ENCODE results near the gene INTS3. TPM values are rescaled to one million over a fixed set of nuclear protein-coding genes. Genes with fewer than 3 reads are reported as not detected.

The INTS3 gene
- total and polyA plus RNA-seq, 8 donors: 50.5 to 131 (median 111) TPM

GRCh38 chr1:153696741-153697140, 31.1 kb upstream of the INTS3 start:
- H3K27me3 ChIP-seq: no peaks in the 10 kb centered on the region
- no peaks in the 10 kb centered on the region for H3K9me3 ChIP-seq
- intact Hi-C loops (cut with DNase I): no loop called here
- TF ChIP-seq, protein P1, sequence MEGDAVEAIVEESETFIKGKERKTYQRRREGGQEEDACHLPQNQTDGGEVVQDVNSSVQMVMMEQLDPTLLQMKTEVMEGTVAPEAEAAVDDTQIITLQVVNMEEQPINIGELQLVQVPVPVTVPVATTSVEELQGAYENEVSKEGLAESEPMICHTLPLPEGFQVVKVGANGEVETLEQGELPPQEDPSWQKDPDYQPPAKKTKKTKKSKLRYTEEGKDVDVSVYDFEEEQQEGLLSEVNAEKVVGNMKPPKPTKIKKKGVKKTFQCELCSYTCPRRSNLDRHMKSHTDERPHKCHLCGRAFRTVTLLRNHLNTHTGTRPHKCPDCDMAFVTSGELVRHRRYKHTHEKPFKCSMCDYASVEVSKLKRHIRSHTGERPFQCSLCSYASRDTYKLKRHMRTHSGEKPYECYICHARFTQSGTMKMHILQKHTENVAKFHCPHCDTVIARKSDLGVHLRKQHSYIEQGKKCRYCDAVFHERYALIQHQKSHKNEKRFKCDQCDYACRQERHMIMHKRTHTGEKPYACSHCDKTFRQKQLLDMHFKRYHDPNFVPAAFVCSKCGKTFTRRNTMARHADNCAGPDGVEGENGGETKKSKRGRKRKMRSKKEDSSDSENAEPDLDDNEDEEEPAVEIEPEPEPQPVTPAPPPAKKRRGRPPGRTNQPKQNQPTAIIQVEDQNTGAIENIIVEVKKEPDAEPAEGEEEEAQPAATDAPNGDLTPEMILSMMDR (IDR thresholded peaks at IDR 0.05): no peak
- H3K27ac ChIP-seq: peak overlapping the region; percentile 80 to 88
- no peak for DNase-seq
- no peaks in the 10 kb centered on the region for H3K36me3 ChIP-seq
- peaks cover 18 to 20% of the 10 kb centered on the region in 2 donors for H3K4me1 ChIP-seq
- H3K4me3 ChIP-seq: no peak overlapping the region
- no peak for ATAC-seq

GRCh38 chr1:153697191-153698019, 30.4 kb upstream of the INTS3 start:
- DNase-seq (peak in 2 of 4 donors; percentile 10 to 50), ATAC-seq (peak; percentile 67)
- intact Hi-C loops (cut with DNase I): no loop called here
- Histone ChIP-seq H3K36me3 (no peaks in the 10 kb centered on the region), H3K27ac (peak overlapping the region; percentile 80 to 88), H3K9me3 (no peaks in the 10 kb centered on the region), H3K4me3 (peak overlapping the region in 1 of 2 donors; percentile 21), H3K27me3 (no peaks in the 10 kb centered on the region), H3K4me1 (peaks cover 18 to 20% of the 10 kb centered on the region in 2 donors)
- TF ChIP-seq, protein P1 (IDR thresholded peaks at IDR 0.05): no peak

DNA sequence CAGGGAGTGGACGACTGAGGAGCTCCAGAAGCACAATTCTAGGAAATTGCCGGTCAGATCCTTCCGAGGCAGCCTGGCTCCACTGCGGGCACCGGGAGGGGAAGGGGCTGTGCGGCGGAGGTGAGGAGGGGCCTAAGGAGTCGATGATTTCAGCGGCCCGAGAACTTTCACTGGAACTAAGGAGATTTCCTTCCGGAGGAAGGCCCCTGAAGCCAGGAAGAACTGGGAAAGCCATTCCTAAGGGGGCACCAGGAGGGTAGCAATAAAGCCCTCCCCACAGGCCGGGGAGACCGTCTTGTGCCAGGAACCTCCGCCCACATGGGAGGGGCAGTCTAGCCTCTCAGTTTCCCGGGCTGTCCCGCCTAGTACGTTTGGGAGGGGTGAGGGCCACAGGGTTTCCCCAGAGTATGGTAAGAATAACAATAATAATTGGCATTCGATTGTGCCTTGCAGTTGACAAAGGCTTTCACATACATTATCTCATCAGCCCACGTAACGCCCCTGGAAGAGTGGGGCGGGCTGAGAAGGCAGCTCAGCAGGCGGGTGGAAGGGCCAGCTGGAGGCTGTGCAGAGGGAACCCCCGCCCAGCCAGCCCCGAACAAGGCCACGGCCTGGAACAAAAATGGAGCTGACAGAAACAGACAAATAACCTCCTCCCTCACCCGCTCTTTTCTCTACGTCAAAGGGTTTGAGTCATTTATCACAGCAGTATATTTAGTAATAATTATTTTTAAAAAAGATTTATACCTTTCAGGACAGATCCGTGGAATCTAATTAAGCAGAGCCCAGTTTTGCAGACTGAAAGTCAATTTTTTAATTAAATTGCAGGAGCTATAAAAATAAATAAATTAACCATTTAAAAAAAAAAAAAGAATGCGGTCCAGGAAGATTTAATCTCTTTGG, 29.6 kb upstream of the INTS3 start:
- H3K27ac ChIP-seq: peak overlapping the region; percentile 80 to 88
- no peaks in the 10 kb centered on the region for H3K36me3 ChIP-seq
- DNase-seq (peak; percentile 10 to 82 (median 55)), ATAC-seq (peak; percentile 75)
- H3K4me3 ChIP-seq: peak overlapping the region in 1 of 2 donors; percentile 21
- H3K4me1 ChIP-seq: peaks cover 18 to 20% of the 10 kb centered on the region in 2 donors
- TF ChIP-seq, protein P1 (IDR thresholded peaks at IDR 0.05): no peak
- intact Hi-C loops (cut with DNase I): no loop called here
- H3K27me3 ChIP-seq: no peaks in the 10 kb centered on the region
- H3K9me3 ChIP-seq: no peaks in the 10 kb centered on the region

DNA sequence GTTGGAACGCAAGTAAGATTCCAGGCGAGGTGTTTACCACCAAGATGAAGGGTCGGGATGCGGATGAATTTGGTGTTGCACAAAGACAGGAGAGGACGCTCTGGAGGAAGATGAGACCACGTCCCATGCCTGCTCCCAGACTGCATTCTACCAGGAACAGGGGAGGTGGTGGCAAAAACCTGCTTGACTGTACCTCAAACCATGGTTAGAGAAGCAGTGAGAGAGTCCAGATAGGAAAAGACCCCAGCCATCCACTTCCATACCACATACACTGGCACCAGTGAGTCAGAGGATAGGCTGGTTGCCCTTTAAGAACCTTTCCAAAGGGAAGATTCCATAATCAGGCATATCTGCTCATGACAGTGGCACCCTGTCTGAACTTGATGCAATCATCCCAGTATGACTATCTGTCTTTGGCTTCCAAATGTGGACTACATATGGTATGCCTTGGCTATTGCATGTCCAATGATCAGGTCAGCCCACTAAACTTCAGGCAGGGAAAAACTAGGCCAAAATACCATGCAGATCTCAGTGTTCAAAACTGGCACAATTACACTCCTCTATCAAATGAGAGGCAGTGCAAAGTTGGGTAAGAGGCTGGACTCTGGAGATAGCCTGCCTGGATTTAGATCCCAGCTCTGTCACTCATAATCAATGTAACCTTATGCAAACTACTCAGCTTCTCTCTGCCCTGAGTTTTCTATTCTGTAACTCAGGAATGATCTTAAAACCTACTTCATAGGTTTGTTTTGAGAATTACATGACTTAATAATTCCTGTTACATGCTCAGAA, 28.7 kb upstream of the INTS3 start:
- intact Hi-C loops (cut with DNase I): no loop called here
- H3K27me3 ChIP-seq: no peaks in the 10 kb centered on the region
- no peak for ATAC-seq
- H3K4me3 ChIP-seq: no peak overlapping the region
- no peaks in the 10 kb centered on the region for H3K36me3 ChIP-seq
- peaks cover 18 to 20% of the 10 kb centered on the region in 2 donors for H3K4me1 ChIP-seq
- TF ChIP-seq, protein P1 (IDR thresholded peaks at IDR 0.05): no peak
- no peaks in the 10 kb centered on the region for H3K9me3 ChIP-seq
- H3K27ac ChIP-seq: peak overlapping the region; percentile 80 to 88
- DNase-seq: no peak

Data from left lung (tissue), 10 donors.